ENCODE data around the gene GLT1D1.

- TF ChIP-seq, protein P1, sequence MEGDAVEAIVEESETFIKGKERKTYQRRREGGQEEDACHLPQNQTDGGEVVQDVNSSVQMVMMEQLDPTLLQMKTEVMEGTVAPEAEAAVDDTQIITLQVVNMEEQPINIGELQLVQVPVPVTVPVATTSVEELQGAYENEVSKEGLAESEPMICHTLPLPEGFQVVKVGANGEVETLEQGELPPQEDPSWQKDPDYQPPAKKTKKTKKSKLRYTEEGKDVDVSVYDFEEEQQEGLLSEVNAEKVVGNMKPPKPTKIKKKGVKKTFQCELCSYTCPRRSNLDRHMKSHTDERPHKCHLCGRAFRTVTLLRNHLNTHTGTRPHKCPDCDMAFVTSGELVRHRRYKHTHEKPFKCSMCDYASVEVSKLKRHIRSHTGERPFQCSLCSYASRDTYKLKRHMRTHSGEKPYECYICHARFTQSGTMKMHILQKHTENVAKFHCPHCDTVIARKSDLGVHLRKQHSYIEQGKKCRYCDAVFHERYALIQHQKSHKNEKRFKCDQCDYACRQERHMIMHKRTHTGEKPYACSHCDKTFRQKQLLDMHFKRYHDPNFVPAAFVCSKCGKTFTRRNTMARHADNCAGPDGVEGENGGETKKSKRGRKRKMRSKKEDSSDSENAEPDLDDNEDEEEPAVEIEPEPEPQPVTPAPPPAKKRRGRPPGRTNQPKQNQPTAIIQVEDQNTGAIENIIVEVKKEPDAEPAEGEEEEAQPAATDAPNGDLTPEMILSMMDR (IDR thresholded peaks at IDR 0.05) = no peak
- TF ChIP-seq POLR2A (IDR thresholded peaks at IDR 0.05) (no peak), EP300 (IDR thresholded peaks at IDR 0.05) (no peak)
These were observed 3.5 kb downstream of the GLT1D1 start for GRCh38 chr12:128856791-128857078.
